PFSK-1 (cell line): ENCODE results near the gene IRX6.

ENCODE experiments used
- FOXP2 ChIP-seq: optimal IDR thresholded peaks from 2 replicates; pipeline ENCODE3; 2011; ENCODE audit warnings: borderline replicate concordance, control low read depth, inconsistent platforms; ENCODE audit not compliant: insufficient read depth; ENCODE audit errors: extremely low read length, extremely low read depth
- POLR2AphosphoS5 ChIP-seq: IDR thresholded peaks from 2 replicates; pipeline ENCODE4 v1.6.1; 2012; ENCODE audit warnings: low read depth, mild to moderate bottlenecking, control low read depth, low read length, moderate library complexity
- REST ChIP-seq, 2 experiments: IDR thresholded peaks; 2 replicates each; pipeline versions ENCODE4 v1.6.1 to v1.8.0; 2011 to 2012; ENCODE audit warnings: low read depth in 2 of 2, low read length in 2 of 2, control low read depth in 1 of 2, inconsistent platforms in 1 of 2, mild to moderate bottlenecking in 1 of 2, moderate library complexity in 1 of 2; ENCODE audit not compliant: insufficient read depth in 1 of 2
- SIN3A ChIP-seq: IDR thresholded peaks from 2 replicates; pipeline ENCODE4 v1.6.1; 2012; ENCODE audit warnings: mild to moderate bottlenecking, low read length, moderate library complexity, borderline replicate concordance; ENCODE audit not compliant: insufficient read depth
- TAF1 ChIP-seq: IDR thresholded peaks from 2 replicates; pipeline ENCODE4 v1.6.1; 2012; ENCODE audit warnings: low read length, control low read depth, borderline replicate concordance; ENCODE audit not compliant: insufficient read depth

Gene IRX6

GRCh38 chr16:55359946-55360345, 35.9 kb downstream of the IRX6 start:
- no peak for TF ChIP-seq FOXP2

GRCh38 chr16:55364811-55365210, 40.8 kb downstream of the IRX6 start:
- TF ChIP-seq REST (IDR thresholded peaks at IDR 0.05; ENCODE audit: insufficient read depth in 1 of 2, low read depth in 2 of 2, low read length in 2 of 2) (no peak), TAF1 (no peak), POLR2AphosphoS5 (no peak), FOXP2 (no peak), SIN3A (no peak)

- TF ChIP-seq SIN3A (no peak), REST (IDR thresholded peaks at IDR 0.05; ENCODE audit: insufficient read depth in 1 of 2, low read depth in 2 of 2, low read length in 2 of 2) (no peak), TAF1 (no peak), POLR2AphosphoS5 (no peak), FOXP2 (no peak)
These were observed 43.4 kb downstream of the IRX6 start for GRCh38 chr16:55367301-55367811.

GRCh38 chr16:55367866-55368603, 44.0 kb downstream of the IRX6 start:
- no peak for TF ChIP-seq REST (IDR thresholded peaks at IDR 0.05; ENCODE audit: insufficient read depth in 1 of 2, low read depth in 2 of 2, low read length in 2 of 2)
- TF ChIP-seq FOXP2 = no peak
- no peak for TF ChIP-seq TAF1
- no peak for TF ChIP-seq POLR2AphosphoS5
- TF ChIP-seq SIN3A = no peak

- TF ChIP-seq REST (IDR thresholded peaks at IDR 0.05; ENCODE audit: insufficient read depth in 1 of 2, low read depth in 2 of 2, low read length in 2 of 2) (no peak), SIN3A (no peak), TAF1 (no peak), POLR2AphosphoS5 (no peak), FOXP2 (no peak)
These were observed 45.1 kb downstream of the IRX6 start for GRCh38 chr16:55369151-55369550.
